AG08395 (cell line): ENCODE measurements around the gene P3R3URF.

Experiments
- DNase-seq: peaks from one replicate; pipeline ENCODE4 v3.0.0; 2012; ENCODE audit warnings: mixed read lengths, low spot score

Gene P3R3URF

DNA sequence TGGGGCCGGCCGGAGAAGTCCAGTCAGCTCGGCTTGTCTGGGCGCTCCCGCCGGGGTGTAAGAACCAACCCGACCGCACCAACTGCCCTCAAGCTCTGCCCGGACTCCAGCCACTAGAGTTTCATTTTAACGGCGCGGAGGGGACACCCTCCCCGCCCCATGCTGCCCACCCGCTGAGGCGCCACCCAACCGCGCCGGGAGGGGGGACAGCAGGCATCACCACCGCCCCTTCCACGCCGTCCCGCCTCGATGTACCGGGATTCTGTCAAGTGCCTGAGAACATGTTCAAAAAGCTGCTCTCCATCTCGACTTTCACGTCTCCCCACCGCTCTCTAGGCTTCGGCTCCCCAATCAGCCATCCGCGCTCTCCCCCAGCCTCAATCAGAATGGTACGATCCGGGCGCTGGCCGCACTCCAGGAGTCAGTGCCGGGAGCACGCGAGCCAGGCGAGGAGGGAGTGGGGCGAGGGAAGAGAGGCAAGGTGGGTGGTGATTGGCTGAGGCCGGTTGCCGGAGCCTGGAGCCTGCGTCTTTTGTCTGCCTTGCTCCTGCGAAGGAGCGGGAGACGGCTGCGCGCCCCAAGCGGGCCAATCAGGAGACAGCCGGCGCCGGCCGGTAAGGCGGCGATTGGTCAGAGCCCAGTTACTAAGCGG lies 43.6 kb downstream of the P3R3URF start, which contains the start of gene PIK3R3:
TSS of gene PIK3R3 (minus strand) at position 101 of the 652 bp plus-strand sequence. CDS start 677 bp downstream, outside the sequence.
- peak; percentile 99 for DNase-seq

DNA sequence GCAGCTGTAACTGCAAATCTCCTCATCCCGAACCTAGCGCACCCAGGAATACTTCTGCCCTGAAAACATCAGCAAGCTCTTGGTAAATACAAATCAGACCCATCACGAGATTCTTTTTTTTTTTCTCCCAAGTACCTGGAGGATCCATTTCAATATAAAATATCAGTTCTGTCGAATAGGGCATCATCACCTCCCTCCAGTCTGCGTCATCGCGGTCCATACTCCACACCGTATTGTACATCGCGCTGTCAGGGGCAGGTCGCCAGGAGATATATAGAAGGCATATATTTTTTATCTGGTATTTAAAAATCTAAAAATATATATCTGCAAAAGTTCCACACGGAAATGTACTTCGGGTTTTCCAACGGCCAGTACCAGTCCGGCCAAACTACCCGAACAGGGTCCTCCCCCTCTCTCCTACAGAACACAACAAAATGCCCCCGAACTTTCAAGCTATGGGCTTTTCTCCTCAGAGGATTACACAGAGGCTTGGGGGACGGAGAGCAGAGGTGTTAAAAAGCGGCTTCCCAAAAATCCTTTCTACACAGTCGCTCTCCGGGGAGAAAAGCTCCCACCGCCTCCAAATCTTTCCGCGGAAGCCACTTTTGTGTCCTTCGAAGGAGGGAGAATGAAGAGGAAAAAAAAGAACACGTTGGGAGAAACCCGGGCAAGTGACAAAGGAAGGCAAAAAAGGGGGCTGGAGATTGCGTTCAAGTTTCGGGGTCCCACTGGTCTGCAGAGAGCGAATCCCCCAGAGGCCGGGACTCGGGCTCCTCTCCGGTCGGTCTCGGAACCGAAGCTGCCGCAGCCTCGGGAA lies 44.4 kb downstream of the P3R3URF start:
- no peak for DNase-seq

DNA sequence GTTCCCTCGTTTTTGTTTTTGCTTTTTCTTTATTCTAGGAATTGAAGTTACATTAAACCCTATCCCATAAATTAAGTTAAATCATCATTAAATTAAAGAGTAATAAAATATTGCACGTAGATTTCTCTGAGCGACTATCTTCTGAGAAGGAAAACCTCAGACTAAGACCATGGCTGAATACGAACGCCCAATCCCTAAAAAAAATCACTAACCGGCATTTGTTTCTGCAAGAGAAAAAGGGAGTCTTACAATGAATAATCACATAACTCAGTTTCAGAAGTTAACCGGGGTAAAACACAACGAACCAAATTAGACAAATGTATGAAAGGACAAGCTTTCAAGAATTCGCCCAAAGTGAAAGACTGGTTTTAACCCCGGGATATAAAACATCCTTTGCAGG lies 45.2 kb downstream of the P3R3URF start:
- DNase-seq = no peak

DNA sequence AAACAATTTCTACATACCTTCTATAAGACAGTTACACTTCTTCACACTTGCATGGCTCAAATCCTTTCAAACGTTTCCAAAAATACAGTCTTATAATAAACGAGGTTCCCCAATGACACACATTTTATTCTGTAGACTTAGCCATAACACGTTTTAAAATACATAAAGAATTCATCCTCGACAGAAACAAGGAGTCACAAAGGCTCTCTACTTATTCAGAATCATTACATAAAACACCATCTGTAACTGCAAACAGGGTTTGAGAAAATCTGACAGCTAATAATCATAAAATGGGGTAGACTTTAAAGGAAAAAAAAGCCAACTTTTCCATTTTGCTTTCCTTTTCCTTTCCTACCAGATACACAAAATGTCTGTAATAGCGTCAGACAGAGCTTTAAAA lies 45.7 kb downstream of the P3R3URF start:
- no peak for DNase-seq

DNA sequence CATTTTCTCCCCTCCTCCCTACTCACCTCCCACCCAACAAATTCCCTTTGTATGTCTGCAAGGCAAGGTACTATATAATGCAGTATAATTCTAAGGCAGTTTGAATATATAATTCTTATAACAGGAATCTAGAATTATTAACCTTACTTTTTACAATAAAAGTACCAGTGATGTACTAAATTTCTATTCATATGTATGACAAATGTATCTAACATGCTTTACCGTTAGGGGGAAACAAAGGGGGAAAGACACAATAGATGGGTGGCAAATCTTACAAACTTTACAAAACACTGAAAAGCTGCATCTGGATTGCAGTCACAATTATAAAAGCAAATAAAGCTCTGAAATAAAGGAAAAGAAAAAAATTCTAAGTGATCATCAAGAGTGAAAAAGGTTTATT lies 46.2 kb downstream of the P3R3URF start:
- no peak for DNase-seq

DNA sequence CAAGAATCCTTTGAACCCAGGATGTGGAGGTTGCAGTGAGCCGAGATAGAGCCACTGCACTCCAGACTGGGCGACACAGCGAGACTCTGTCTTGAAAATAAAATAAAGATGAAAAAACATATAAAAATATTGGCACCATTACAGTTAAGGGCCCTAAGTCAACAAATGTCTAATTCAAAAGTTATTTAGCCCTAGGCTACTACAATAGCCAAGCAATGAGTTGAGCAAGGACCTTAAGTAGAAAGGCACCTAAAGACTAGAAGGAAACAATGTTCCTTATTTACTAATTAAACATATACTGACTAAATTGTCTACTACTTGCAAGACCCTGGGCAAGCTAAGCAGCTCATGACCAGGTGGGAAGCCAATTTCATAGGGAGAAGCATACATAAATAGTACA lies 47.9 kb downstream of the P3R3URF start:
- no peak for DNase-seq
